ENCODE data around the gene PRPS1.
"Not testable (repeated sequence)": the region's sequence is repeated elsewhere in the genome, so short reads cannot be mapped to it uniquely, and the experiment has no call there.

The PRPS1 gene

GRCh38 chrX:107674480-107675364 is 46.4 kb downstream of the PRPS1 start:
- DNase-seq (ENCODE audit: low read depth, low spot score), result no peak

GRCh38 chrX:107675365-107675654 is 47.0 kb downstream of the PRPS1 start:
- no peak for DNase-seq (ENCODE audit: low read depth, low spot score)

- no peak for DNase-seq (ENCODE audit: low read depth, low spot score)
Observed at GRCh38 chrX:107675823-107676555, 47.7 kb downstream of the PRPS1 start.

GRCh38 chrX:107676559-107677378 is 48.5 kb downstream of the PRPS1 start:
- peak; percentile 79 for DNase-seq (ENCODE audit: low read depth, low spot score)

GRCh38 chrX:107677501-107677901 is 49.2 kb downstream of the PRPS1 start:
- no peak for DNase-seq (ENCODE audit: low read depth, low spot score)

- no peak for DNase-seq (ENCODE audit: low read depth, low spot score)
Observed at GRCh38 chrX:107677909-107678308, 49.6 kb downstream of the PRPS1 start.

- no peak for DNase-seq (ENCODE audit: low read depth, low spot score)
Observed at GRCh38 chrX:107678957-107679740, 50.8 kb downstream of the PRPS1 start.

- DNase-seq (ENCODE audit: low read depth, low spot score), result no peak
Observed at GRCh38 chrX:107682256-107682655, 53.9 kb downstream of the PRPS1 start.

GRCh38 chrX:107683124-107683895 is 55.0 kb downstream of the PRPS1 start:
- DNase-seq (ENCODE audit: low read depth, low spot score), result no peak

GRCh38 chrX:107683931-107684330 is 55.6 kb downstream of the PRPS1 start:
- DNase-seq (ENCODE audit: low read depth, low spot score), result no peak

- no peak for DNase-seq (ENCODE audit: low read depth, low spot score)
Observed at GRCh38 chrX:107684956-107685385, 56.7 kb downstream of the PRPS1 start.

GRCh38 chrX:107685586-107685985 is 57.3 kb downstream of the PRPS1 start:
- DNase-seq (ENCODE audit: low read depth, low spot score), result not testable (repeated sequence)

GRCh38 chrX:107686026-107686425 is 57.7 kb downstream of the PRPS1 start:
- DNase-seq (ENCODE audit: low read depth, low spot score), result no peak

- no peak for DNase-seq (ENCODE audit: low read depth, low spot score)
Observed at GRCh38 chrX:107686792-107687191, 58.5 kb downstream of the PRPS1 start.

- DNase-seq (ENCODE audit: low read depth, low spot score), result no peak
Observed at GRCh38 chrX:107687445-107687844, 59.1 kb downstream of the PRPS1 start.

- DNase-seq (ENCODE audit: low read depth, low spot score), result no peak
Observed at GRCh38 chrX:107691024-107691448, 62.7 kb downstream of the PRPS1 start.

GRCh38 chrX:107699616-107700015 is 71.3 kb downstream of the PRPS1 start:
- DNase-seq (ENCODE audit: low read depth, low spot score), result no peak

- no peak for DNase-seq (ENCODE audit: low read depth, low spot score)
Observed at GRCh38 chrX:107700317-107700774, 72.0 kb downstream of the PRPS1 start.
